H7 (cell line): ENCODE results near the gene TRPC4AP. TPM values are rescaled to one million over a fixed set of nuclear protein-coding genes. Genes with fewer than 3 reads are reported as not detected.
A peak's percentile ranks its signal among the peaks of the same experiment; 100 is the strongest.

Experiments
- DNase-seq: peaks from one replicate; pipeline ENCODE4 v3.0.0; 2012
- H3K27me3 ChIP-seq: 2 replicates; pipeline ENCODE4 v1.6.0; 2011; ENCODE audit warnings: mild to moderate bottlenecking, low read length; ENCODE audit not compliant: control insufficient read depth, insufficient read depth
- H3K36me3 ChIP-seq: replicated peaks from 2 replicates; pipeline ENCODE4 v1.5.1; 2011; ENCODE audit warnings: low read length; ENCODE audit not compliant: control insufficient read depth, insufficient read depth
- H3K4me3 ChIP-seq: 2 replicates; pipeline ENCODE4 v1.5.1; 2011; ENCODE audit warnings: low read depth, mild to moderate bottlenecking, control low read depth, low read length, moderate library complexity; ENCODE audit not compliant: insufficient read depth
- total RNA-seq: library from RNA; depleted of rRNA; stranded (reverse); fragments of >200 nt; shearing (Covaris generic); gene quantifications from 2 replicates; pipeline ENCODE4 v1.2.3, GENCODE V29; 2014

Gene TRPC4AP
- total RNA-seq, 1 experiment from 2014 or later = 63.8 TPM

- H3K27me3 ChIP-seq = peaks cover 2% of the 10 kb centered on the region; the same call in 1 of the 2 replicates
- H3K36me3 ChIP-seq = no peaks in the 10 kb centered on the region
- peak; percentile 68 for DNase-seq
- no peak overlapping the region for H3K4me3 ChIP-seq
Observed at GRCh38 chr20:34980543-34981233, 111.9 kb downstream of the TRPC4AP start.

GRCh38 chr20:34979366-34980153 is 113.0 kb downstream of the TRPC4AP start:
- no peaks in the 10 kb centered on the region for H3K36me3 ChIP-seq
- H3K4me3 ChIP-seq = no peak overlapping the region
- peaks cover 2% of the 10 kb centered on the region; the same call in 1 of the 2 replicates for H3K27me3 ChIP-seq
- peak; percentile 100 for DNase-seq

- no peaks in the 10 kb centered on the region for H3K36me3 ChIP-seq
Observed at GRCh38 chr20:34978092-34978744, 114.4 kb downstream of the TRPC4AP start.

GRCh38 chr20:34977365-34978091 is 115.1 kb downstream of the TRPC4AP start:
- no peak overlapping the region for H3K4me3 ChIP-seq
- no peak for DNase-seq
- H3K36me3 ChIP-seq = no peaks in the 10 kb centered on the region
- H3K27me3 ChIP-seq = no peaks in the 10 kb centered on the region

More at GRCh38 chr20:34978092-34978744, 114.4 kb downstream of the TRPC4AP start:
- Histone ChIP-seq H3K4me3 (no peak overlapping the region), H3K27me3 (no peaks in the 10 kb centered on the region)
- DNase-seq = no peak

GRCh38 chr20:34976286-34976685 is 116.3 kb downstream of the TRPC4AP start:
- DNase-seq = no peak
- H3K27me3 ChIP-seq = no peaks in the 10 kb centered on the region
- H3K36me3 ChIP-seq = no peaks in the 10 kb centered on the region
- no peak overlapping the region for H3K4me3 ChIP-seq

- Histone ChIP-seq H3K36me3 (no peaks in the 10 kb centered on the region), H3K4me3 (no peak overlapping the region), H3K27me3 (no peaks in the 10 kb centered on the region)
- peak; percentile 39 for DNase-seq
Observed at GRCh38 chr20:34974246-34974645, 118.4 kb downstream of the TRPC4AP start.

GRCh38 chr20:34971561-34972235 is 120.9 kb downstream of the TRPC4AP start:
- Histone ChIP-seq H3K4me3 (no peak overlapping the region), H3K27me3 (no peaks in the 10 kb centered on the region), H3K36me3 (no peaks in the 10 kb centered on the region)
- peak; percentile 27 for DNase-seq

GRCh38 chr20:34970846-34971560 is 121.6 kb downstream of the TRPC4AP start:
- no peaks in the 10 kb centered on the region for H3K36me3 ChIP-seq
- DNase-seq = peak; percentile 8
- no peak overlapping the region for H3K4me3 ChIP-seq
- no peaks in the 10 kb centered on the region for H3K27me3 ChIP-seq

GRCh38 chr20:34970193-34970840 is 122.3 kb downstream of the TRPC4AP start:
- DNase-seq = peak; percentile 7
- Histone ChIP-seq H3K4me3 (no peak overlapping the region), H3K27me3 (no peaks in the 10 kb centered on the region), H3K36me3 (no peaks in the 10 kb centered on the region)

- Histone ChIP-seq H3K4me3 (no peak overlapping the region), H3K27me3 (no peaks in the 10 kb centered on the region), H3K36me3 (no peaks in the 10 kb centered on the region)
- DNase-seq = no peak
Observed at GRCh38 chr20:34968042-34968775, 124.4 kb downstream of the TRPC4AP start.

- no peak for DNase-seq
Observed at GRCh38 chr20:34967421-34967820, 125.2 kb downstream of the TRPC4AP start.

GRCh38 chr20:34965051-34965450 is 127.6 kb downstream of the TRPC4AP start:
- H3K4me3 ChIP-seq = no peak overlapping the region
- no peaks in the 10 kb centered on the region for H3K36me3 ChIP-seq
- DNase-seq = no peak
- H3K27me3 ChIP-seq = no peaks in the 10 kb centered on the region

More at GRCh38 chr20:34967421-34967820, 125.2 kb downstream of the TRPC4AP start:
- Histone ChIP-seq H3K27me3 (no peaks in the 10 kb centered on the region), H3K4me3 (no peak overlapping the region), H3K36me3 (no peaks in the 10 kb centered on the region)
